GM19455 (cell line): ENCODE measurements around the gene FUNDC1.
"Not testable (repeated sequence)": the region's sequence is repeated elsewhere in the genome, so short reads cannot be mapped to it uniquely, and the experiment has no call there.

Experiments
- ATAC-seq: cut with Tn5 transposase; IDR thresholded peaks from one replicate; pipeline ENCODE4 v1.9.1; 2021; ENCODE audit not compliant: unreplicated experiment

FUNDC1 gene, protein sequence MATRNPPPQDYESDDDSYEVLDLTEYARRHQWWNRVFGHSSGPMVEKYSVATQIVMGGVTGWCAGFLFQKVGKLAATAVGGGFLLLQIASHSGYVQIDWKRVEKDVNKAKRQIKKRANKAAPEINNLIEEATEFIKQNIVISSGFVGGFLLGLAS

DNA sequence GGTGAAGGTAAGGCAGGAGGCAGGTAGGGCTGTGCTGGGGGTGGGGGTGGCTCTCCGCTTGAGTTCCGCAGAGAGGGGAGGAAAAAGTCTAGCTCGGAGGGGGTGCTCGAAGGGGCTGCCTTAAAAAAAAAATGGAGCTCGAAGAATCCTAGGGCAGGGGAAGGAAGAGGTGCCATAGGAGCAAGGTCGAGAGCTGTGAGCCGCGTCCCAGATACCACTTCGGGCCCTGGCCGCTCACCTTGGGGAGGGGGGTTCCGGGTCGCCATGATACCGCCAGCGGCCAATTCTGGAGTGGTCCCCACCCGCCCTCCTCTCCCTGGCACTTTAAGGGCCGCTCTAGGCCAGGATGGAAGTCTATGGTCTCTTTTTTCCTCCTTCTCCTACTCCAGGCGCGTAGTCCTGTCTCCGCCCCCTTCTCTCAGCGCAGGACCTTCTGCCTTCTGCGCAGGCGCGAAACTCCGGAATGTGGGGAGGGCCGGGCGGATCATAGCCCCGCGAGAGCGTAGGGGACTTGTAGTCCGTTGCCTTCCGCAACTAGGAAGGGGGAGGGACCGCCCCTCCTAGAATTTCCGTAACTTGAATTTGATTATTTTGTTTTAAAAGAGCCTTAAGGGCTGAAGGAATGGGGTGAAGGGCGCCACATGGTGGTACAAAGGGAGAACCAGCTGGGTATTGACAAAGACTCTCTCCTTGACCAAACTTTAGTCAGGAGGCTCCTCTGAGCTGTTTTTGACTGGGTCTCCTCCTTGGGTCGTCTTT is at the start of gene FUNDC1:
TSS of gene FUNDC1 (minus strand) at position 293 of the 759 bp plus-strand sequence. CDS start at position 266, 27 bp downstream.
- peak; percentile 98 for ATAC-seq

GRCh38 chrX:44585866-44586265 is 43.2 kb upstream of the FUNDC1 start:
- no peak for ATAC-seq

DNA sequence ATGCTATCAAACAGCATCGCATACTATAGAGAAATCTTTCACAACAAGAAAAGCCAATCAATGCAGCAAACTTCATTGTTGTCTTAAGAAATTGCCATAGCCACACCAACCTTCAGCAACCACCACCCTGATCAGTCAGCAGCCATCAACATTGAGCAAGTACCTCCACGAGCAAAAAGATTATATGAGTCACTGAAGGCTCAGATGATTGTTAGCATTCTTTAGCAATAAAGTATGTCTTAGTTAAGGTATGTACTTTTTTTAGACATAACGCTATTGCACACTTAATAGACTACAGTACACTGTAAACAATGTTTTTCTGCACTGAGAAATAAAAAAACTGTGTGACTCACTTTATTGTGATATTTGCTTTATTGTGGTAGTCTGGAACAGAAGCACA is 37.8 kb upstream of the FUNDC1 start:
- no peak for ATAC-seq

GRCh38 chrX:44572340-44572938 is 29.8 kb upstream of the FUNDC1 start:
- no peak for ATAC-seq

- ATAC-seq: no peak
These were observed 27.9 kb upstream of the FUNDC1 start for GRCh38 chrX:44570522-44570921.

DNA sequence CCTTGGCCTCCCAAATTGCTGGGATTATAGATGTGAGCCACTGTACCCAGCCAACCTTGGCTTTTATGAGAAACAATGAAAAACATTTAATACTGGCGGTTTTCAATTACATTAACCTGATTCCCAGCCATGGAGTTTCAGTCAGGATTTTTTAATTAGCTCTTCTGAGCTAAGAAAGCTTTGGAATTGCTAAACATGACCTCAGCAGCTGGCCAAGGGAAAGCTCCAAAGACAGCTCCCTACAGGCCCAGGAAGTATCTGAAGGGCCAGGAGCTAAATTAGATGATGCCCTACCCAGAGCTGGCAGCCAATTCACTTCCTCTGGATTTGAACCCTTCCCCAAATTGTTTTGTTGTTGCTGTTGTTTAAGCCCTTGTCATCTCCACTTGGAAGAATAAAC is 26.5 kb upstream of the FUNDC1 start:
- ATAC-seq: no peak

GRCh38 chrX:44568196-44568595 is 25.5 kb upstream of the FUNDC1 start:
- no peak for ATAC-seq

GRCh38 chrX:44561896-44562295 is 19.2 kb upstream of the FUNDC1 start:
- ATAC-seq: not testable (repeated sequence)

DNA sequence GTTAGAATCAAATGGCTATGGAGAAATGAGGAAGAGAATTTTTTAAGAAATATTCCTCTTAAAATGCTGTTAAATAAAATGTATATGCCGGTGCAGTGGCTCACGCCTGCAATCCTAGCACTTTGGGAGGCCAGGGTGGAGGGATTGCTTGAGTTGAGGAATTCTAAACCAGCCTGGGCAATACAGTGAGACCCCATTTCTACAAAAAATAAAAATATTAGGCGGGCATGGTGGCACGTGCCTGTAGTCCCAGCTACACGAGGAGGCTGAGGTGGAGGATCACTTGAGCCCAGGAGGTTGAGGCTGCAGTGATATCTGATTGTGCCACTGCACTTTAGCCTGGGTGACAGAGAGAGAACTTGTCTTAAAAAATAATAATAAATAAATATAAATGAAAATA is 7.9 kb upstream of the FUNDC1 start:
- no peak for ATAC-seq

DNA sequence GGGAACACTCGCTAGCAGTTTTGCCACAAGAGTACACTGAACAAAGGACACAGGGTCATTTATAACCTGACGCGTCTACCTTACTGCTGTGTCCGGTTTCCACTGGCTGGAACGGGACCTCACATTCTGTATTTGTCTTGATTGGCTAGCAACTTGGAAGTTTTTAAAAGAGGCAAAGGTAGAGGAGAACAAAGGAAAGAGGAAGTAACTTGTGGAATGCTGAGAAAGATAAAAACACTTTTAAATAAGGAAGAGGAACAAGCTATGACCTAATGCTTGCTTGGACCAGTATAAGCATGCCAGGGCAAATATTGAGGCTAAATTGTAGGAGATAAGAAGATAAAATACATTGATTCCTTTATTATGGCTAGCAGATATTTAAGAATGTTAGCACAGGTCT is 2.8 kb upstream of the FUNDC1 start:
- not testable (repeated sequence) for ATAC-seq

GRCh38 chrX:44544036-44544435 is 1.4 kb upstream of the FUNDC1 start:
- no peak for ATAC-seq

DNA sequence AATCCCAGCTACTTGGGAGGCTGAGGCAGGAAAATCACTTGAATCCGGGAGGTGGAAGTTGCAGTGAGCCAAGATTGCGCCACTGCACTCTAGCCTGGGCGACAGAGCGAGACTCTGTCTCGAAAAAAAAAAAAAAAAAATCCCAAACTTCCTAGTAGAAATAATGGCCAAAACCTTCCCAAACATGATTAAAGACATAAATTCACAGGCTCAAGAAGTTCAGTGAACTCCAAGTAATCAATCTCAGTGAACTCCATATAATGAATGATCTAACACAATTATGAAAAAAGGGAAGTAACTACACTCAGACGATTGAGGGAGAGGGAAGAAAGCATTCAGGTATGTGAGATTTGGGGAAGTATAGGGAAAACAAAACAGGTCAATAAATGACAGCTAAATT is 6.5 kb downstream of the FUNDC1 start:
- no peak for ATAC-seq

- no peak for ATAC-seq
These were observed 13.3 kb downstream of the FUNDC1 start for GRCh38 chrX:44529310-44529709.

- no peak for ATAC-seq
These were observed 28.4 kb downstream of the FUNDC1 start for GRCh38 chrX:44514272-44514671.

DNA sequence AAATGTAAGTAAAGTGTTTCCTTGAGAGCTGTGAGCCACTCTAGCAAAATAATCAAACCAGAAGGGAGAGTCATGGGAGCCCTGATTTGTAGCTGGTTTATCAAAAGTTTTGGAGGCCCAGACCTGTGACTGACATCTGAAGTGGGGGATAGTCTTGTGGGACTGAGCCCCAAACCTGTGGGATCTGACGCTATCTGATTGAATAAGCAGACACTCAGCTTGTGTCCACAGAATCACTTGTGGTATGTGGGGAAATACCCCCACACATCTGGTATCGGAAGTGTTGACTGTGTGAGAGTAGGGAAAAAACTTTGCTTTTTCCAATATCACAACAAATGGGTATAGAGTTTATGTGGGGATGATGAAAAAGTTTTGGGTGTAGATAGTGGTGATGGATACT is 35.4 kb downstream of the FUNDC1 start:
- ATAC-seq: no peak

- ATAC-seq: no peak
These were observed 36.0 kb downstream of the FUNDC1 start for GRCh38 chrX:44506678-44507077.

GRCh38 chrX:44503560-44503959 is 39.1 kb downstream of the FUNDC1 start:
- no peak for ATAC-seq

DNA sequence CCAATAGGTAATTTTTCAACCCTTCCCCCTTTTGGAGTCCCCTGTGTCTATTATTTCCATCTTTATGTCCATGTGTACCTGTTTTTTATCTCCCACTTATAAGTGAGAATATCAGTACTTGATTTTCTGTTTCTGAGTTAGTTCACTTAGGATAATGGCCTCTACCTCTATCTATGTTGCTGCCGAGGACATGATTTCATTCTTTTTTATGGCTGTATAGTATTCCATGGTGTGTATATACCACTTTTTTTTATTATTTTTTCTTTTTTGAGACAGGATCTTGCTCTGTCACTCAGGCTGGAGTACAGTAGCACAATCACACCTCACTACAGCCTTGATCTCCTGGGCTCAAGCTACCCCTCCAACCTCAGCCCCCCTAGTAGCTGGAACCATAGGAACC is 47.6 kb downstream of the FUNDC1 start:
- no peak for ATAC-seq

DNA sequence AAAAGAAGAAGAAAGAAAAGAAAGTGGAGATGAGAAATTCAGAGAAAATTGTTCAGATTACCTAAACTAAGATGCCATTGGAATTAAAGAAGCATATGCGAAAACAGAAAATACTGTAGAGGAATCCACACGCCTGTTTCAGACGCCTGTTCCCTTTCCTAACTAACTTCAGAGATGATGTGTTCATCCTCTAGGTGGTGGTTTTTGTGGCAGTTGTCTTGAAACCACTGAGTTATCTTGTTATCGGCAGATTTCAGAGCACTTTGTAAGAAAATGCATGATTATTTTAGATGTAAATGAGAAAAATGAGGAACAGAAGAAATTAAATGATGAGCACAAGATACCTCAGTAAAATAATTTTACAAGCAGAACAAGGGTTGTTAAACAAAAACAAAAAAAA is 48.3 kb downstream of the FUNDC1 start:
- no peak for ATAC-seq

- no peak for ATAC-seq
These were observed 53.1 kb downstream of the FUNDC1 start for GRCh38 chrX:44489515-44489914.

DNA sequence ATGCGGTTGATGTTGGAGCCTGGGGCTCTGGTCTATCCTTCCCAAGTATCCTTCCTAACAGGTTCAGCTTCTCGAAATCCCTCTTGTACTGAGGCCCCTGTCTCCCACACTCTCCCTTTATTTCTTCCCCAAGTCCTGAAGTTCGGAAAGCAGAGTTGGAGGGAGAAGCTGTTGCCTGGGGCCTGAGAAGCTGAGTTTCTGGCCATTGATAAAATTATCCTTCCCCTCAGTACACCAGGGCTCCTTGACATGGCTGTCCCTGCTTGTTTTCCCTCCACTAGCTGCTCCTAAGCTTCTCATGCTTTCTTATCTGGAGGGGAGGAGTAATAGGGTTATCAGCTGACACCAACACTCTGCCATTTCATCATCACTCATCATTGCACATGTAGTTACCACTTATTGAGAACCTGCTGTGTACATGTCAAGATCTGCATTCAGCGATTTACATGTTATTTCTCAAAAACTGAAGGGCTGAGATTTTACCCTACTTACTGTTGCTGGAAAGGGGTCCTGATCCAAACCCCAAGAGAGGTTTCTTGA is 58.0 kb downstream of the FUNDC1 start:
- ATAC-seq: no peak

DNA sequence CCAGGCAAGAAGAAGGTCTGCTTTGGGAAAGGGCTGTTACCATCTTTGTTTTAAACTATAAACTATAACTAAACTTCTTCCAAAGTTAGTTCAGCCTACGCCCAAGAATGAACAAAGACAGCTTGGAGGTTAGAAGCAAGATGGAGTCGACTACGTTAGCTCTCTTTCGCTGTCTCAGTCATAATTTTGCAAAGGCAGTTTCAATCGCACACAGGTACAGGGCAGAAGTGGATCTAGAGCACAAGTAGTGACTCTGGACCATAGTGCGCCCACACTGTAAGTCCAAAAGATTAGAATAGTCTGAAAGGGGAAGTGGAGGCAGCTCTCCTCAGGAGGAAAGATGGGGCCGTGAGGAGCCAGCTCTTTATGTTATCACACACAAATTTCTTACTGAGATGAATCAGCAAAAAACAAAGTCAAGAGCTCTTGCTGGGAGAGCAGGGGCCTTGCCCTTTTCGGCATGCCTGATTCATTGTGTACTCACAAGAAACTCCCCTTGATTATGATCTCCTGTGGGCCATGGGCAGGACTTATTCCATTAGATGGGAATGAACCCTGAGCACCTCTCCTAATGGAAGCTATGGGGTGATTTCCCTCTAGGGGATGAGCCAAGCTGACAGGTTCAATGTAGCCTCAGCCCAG is 58.6 kb downstream of the FUNDC1 start:
- ATAC-seq: no peak
